Gastrocnemius medialis (tissue), 4 donors: ENCODE measurements around the gene GHRL. TPM values are rescaled to one million over a fixed set of nuclear protein-coding genes. Genes with fewer than 3 reads are reported as not detected.

Experiments
- ATAC-seq, 2 donors: fragments of 150-250 bp; one replicate each; pipeline ENCODE4 v1.9.1; 2016
- DNase-seq, 2 donors: peaks; one replicate each; pipeline ENCODE4 v3.0.0-alpha.2; 2019
- H3K27ac ChIP-seq, 4 donors: fragments of 200-600 bp; sonication (generic); 1 replicate in 1 of 4; 2 replicates in 3 of 4; pipeline ENCODE4 v1.5.1; 2016 to 2018; ENCODE audit warnings: mild to moderate bottlenecking in 2 of 4, moderate library complexity in 1 of 4
- H3K27me3 ChIP-seq, 3 donors: fragments of 200-600 bp; sonication (generic) in 2 of 3; 1 replicate in 1 of 3; 2 replicates in 2 of 3; pipeline versions ENCODE4 v1.5.1 to v1.6.0; 2016 to 2019; ENCODE audit warnings: mild to moderate bottlenecking in 1 of 3, moderate library complexity in 1 of 3
- H3K36me3 ChIP-seq, 2 donors: fragments of 200-600 bp; sonication (generic) in 1 of 2; one replicate each; pipeline ENCODE4 v1.5.1; 2017 to 2018
- H3K4me1 ChIP-seq, 2 donors: fragments of 200-600 bp; sonication (generic) in 1 of 2; one replicate each; pipeline ENCODE4 v1.5.1; 2016 to 2017; ENCODE audit warnings: mild to moderate bottlenecking in 2 of 2
- H3K4me3 ChIP-seq, 4 donors: fragments of 200-600 bp; sonication (generic) in 3 of 4; 1 replicate in 1 of 4; 2 replicates in 3 of 4; pipeline ENCODE4 v1.5.1; 2016 to 2019; ENCODE audit warnings: mild to moderate bottlenecking in 2 of 4
- H3K9me3 ChIP-seq, 3 donors: fragments of 200-600 bp; sonication (generic) in 2 of 3; 1 replicate in 1 of 3; 2 replicates in 2 of 3; pipeline ENCODE4 v1.5.1; 2016 to 2019
- POLR2A ChIP-seq, 2 donors: fragments of 450-650 bp; IDR thresholded peaks; one replicate each; pipeline ENCODE4 v1.6.1; 2017; ENCODE audit warnings: antibody characterized with exemption in 2 of 2, mild to moderate bottlenecking in 2 of 2, moderate library complexity in 2 of 2
- in situ Hi-C, 4 donors: fragments of 200-750 bp; cut with MboI; loops; one replicate each; pipeline versions ENCODE4 v1.15.0 to v1.8.0; 2017; ENCODE audit warnings: low sequenced_read_pairs in 4 of 4
- intact Hi-C: fragments of 100-400 bp; cut with DNase I; formaldehyde crosslinking; loops from one replicate; pipeline ENCODE4 v1.15.1; 2023; ENCODE audit warnings: low total_unique reads
- total RNA-seq, 4 donors: library from RNA; depleted of rRNA; stranded (reverse); fragments of >200 nt; gene quantifications; one replicate each; pipeline versions ENCODE4 v1.1.0 to v1.2.3, GENCODE V29; 2016
- TF ChIP-seq, protein P1 (sequence below), 5 experiments: fragments of 450-650 bp in 3 of 5; fragments of 200-600 bp in 2 of 5; sonication (generic) in 2 of 5; IDR thresholded peaks in 4 of 5; conservative IDR thresholded peaks in 1 of 5; 1 replicate in 4 of 5; 2 replicates in 1 of 5; pipeline ENCODE4 v1.5.1; 2016 to 2019; ENCODE audit warnings: antibody characterized with exemption in 5 of 5, mild to moderate bottlenecking in 3 of 5, moderate library complexity in 3 of 5

Gene GHRL
- total RNA-seq, 4 donors from 2014 or later, result not detected

DNA sequence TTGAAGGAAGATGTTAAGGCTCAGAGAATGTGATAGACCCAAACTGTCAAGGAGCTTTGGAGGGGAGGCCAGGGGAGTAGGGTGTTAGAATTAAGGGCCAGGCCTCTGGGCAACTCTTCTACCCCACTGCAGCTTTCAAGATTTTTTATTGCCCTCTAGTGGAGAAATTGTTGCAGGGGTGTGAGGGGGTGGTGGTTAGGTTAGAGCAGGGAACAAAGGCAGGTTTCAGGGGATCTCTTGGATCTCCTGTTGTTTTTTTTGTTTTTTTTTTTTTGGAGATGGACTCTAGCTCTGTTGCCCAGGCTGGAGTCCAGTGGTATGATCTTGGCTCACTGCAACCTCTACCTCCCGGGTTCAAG lies 29.6 kb upstream of the GHRL start:
- Histone ChIP-seq H3K27ac (no peak overlapping the region), H3K9me3 (no peaks in the 10 kb centered on the region), H3K27me3 (no peaks in the 10 kb centered on the region), H3K4me1 (peaks cover 20 to 31% of the 10 kb centered on the region in 2 donors), H3K4me3 (no peak overlapping the region), H3K36me3 (peaks cover 0 to 16% of the 10 kb centered on the region in 2 donors)
- no peak for DNase-seq
- in situ Hi-C loops (no loop called here), intact Hi-C loops (loop anchor here (5.0 kb wide), 1 partner anchor 1330 kb away; no protein-coding TSS in a partner anchor)
- no peak for ATAC-seq
- TF ChIP-seq, protein P1, sequence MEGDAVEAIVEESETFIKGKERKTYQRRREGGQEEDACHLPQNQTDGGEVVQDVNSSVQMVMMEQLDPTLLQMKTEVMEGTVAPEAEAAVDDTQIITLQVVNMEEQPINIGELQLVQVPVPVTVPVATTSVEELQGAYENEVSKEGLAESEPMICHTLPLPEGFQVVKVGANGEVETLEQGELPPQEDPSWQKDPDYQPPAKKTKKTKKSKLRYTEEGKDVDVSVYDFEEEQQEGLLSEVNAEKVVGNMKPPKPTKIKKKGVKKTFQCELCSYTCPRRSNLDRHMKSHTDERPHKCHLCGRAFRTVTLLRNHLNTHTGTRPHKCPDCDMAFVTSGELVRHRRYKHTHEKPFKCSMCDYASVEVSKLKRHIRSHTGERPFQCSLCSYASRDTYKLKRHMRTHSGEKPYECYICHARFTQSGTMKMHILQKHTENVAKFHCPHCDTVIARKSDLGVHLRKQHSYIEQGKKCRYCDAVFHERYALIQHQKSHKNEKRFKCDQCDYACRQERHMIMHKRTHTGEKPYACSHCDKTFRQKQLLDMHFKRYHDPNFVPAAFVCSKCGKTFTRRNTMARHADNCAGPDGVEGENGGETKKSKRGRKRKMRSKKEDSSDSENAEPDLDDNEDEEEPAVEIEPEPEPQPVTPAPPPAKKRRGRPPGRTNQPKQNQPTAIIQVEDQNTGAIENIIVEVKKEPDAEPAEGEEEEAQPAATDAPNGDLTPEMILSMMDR (IDR thresholded peaks at IDR 0.05 in 4 of 5, conservative IDR thresholded peaks at IDR 0.05 in 1 of 5), result no peak
- TF ChIP-seq POLR2A (IDR thresholded peaks at IDR 0.05), result no peak

DNA sequence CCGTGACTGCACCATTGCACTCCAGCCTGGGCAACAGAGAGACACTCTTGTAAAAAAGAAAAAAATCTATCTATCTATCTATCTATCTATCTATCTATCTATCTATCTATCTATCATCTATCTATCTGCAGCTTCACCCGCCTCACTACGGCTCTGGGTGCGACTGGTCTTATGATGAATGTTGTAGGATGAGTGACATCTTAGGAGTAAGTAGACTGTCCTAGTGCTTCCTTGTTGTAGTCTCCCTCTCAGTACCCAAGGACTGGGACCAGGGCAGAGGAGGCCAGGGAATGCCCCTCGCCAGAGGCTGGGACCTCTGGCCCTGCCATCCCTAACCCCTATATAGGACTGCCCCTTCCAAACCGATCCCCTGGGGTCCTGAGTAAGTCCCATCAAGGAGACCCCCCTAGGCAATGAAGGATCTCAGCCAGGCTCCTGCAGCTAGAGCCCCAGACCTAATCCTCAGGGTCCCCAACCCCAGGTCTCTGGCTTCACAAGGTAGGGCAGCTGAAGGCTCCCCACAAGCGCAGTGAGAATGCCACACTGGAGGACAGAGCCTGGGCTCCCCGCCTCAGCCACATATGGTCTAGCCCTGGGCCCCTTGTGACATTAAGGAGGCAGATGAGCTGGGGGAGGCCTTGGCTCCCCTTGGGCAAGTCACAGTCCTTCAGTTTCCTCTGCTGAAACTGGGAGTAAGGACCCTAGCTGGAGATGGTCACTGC lies 29.0 kb upstream of the GHRL start:
- in situ Hi-C loops (no loop called here), intact Hi-C loops (loop anchor here (1.0 to 5.0 kb wide), 3 partner anchors 73 to 1331 kb away; partner anchors contain the start of gene TATDN2)
- Histone ChIP-seq H3K4me1 (peaks cover 20 to 31% of the 10 kb centered on the region in 2 donors), H3K4me3 (peak overlapping the region; percentile 69 to 99 (median 91)), H3K27ac (peak overlapping the region; percentile 82 to 91 (median 86)), H3K27me3 (no peaks in the 10 kb centered on the region), H3K9me3 (no peaks in the 10 kb centered on the region), H3K36me3 (peaks cover 0 to 20% of the 10 kb centered on the region in 2 donors)
- TF ChIP-seq POLR2A (IDR thresholded peaks at IDR 0.05), result no peak
- TF ChIP-seq, protein P1 (IDR thresholded peaks at IDR 0.05 in 4 of 5, conservative IDR thresholded peaks at IDR 0.05 in 1 of 5), result no peak
- DNase-seq, result no peak
- no peak for ATAC-seq

DNA sequence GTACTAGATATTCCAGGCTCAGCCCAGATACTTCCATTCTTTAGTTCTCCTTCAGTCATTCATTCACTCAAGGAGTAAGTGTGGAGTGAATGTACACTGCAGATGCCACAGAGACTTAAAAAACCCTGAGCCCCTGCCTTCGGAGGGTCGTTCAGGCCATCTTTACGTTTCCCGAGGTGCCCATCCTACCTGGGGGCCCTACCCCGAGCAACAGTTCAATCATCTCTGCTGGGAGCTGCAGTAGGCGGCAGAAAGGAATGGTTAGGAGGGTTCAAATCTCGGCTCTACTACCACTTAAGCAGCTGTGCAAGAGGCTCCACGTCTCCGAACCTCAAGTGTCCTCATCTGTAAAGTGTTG lies 27.6 kb upstream of the GHRL start:
- H3K4me1 ChIP-seq, result peaks cover 20 to 31% of the 10 kb centered on the region in 2 donors
- ATAC-seq (peak in 1 of 2 donors; percentile 10), DNase-seq (no peak)
- in situ Hi-C loops (no loop called here), intact Hi-C loops (loop anchor here (5.0 kb wide), 1 partner anchor 1332 kb away; no protein-coding TSS in a partner anchor)
- no peaks in the 10 kb centered on the region for H3K27me3 ChIP-seq
- H3K36me3 ChIP-seq, result peaks cover 0 to 33% of the 10 kb centered on the region in 2 donors
- no peaks in the 10 kb centered on the region for H3K9me3 ChIP-seq
- peak overlapping the region; percentile 69 to 99 (median 91) for H3K4me3 ChIP-seq
- TF ChIP-seq, protein P1 (IDR thresholded peaks at IDR 0.05 in 4 of 5, conservative IDR thresholded peaks at IDR 0.05 in 1 of 5), result no peak
- no peak for TF ChIP-seq POLR2A (IDR thresholded peaks at IDR 0.05)
- H3K27ac ChIP-seq, result peak overlapping the region; percentile 82 to 91 (median 86)

DNA sequence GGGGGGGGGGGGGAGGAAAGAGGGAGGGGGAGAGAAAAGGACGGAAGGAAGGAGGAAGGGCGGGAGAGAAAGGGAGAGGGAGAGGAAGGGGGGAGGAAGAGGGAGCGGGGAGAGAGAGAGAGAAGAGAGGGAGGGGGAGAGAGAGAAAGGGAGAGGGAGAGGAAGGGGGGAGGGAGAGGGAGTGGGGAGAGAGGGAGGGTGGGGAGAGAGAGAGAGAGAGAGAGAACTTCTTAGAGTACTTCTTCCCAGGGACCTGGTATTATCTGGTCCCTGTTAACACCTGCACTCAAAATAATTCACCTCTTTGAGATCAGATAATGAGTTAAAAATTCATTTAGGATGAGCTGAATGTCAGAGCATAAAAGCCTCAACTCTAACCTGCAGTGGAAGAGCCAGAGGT lies 27.1 kb upstream of the GHRL start:
- Histone ChIP-seq H3K4me1 (peaks cover 20 to 31% of the 10 kb centered on the region in 2 donors), H3K27me3 (no peaks in the 10 kb centered on the region), H3K27ac (peak overlapping the region in 2 of 4 donors; percentile 84 to 87), H3K4me3 (peak overlapping the region; percentile 69 to 99 (median 91)), H3K36me3 (peaks cover 0 to 38% of the 10 kb centered on the region in 2 donors), H3K9me3 (no peaks in the 10 kb centered on the region)
- ATAC-seq (no peak), DNase-seq (no peak)
- in situ Hi-C loops, result no loop called here
- intact Hi-C loops, result loop anchor here (5.0 kb wide), 1 partner anchor 1332 kb away; no protein-coding TSS in a partner anchor
- TF ChIP-seq, protein P1 (IDR thresholded peaks at IDR 0.05 in 4 of 5, conservative IDR thresholded peaks at IDR 0.05 in 1 of 5), result no peak
- TF ChIP-seq POLR2A (IDR thresholded peaks at IDR 0.05), result no peak
